HL-60 (cell line): ENCODE measurements around the gene SEC23A.

ENCODE experiments used
- DNase-seq, 2 experiments: peaks; one replicate each; pipeline ENCODE4 v3.0.0-alpha.2; 2010 to 2020; ENCODE audit warnings: low read depth in 1 of 2, low spot score in 1 of 2
- H3K27ac ChIP-seq: fragments of 250-450 bp; sonication (Bioruptor Pico); replicated peaks from 2 replicates; pipeline ENCODE4 v1.5.1; 2020; ENCODE audit warnings: mild to moderate bottlenecking, moderate library complexity
- H3K27me3 ChIP-seq: fragments of 250-450 bp; sonication (Bioruptor Pico); 2 replicates; pipeline ENCODE4 v1.5.1; 2021; ENCODE audit warnings: mild to moderate bottlenecking, moderate library complexity; ENCODE audit not compliant: insufficient read depth, poor library complexity, severe bottlenecking
- H3K4me3 ChIP-seq: replicated peaks from 2 replicates; pipeline ENCODE4 v1.5.1; 2011; ENCODE audit warnings: mild to moderate bottlenecking, control low read depth, low read length; ENCODE audit not compliant: insufficient read depth
- GABPA ChIP-seq: IDR thresholded peaks from 2 replicates; pipeline ENCODE4 v1.6.1; 2012; ENCODE audit warnings: low read depth
- POLR2AphosphoS5 ChIP-seq: IDR thresholded peaks from 2 replicates; pipeline ENCODE4 v1.6.1; 2012; ENCODE audit warnings: low read depth
- REST ChIP-seq: IDR thresholded peaks from 2 replicates; pipeline ENCODE4 v1.6.1; 2012; ENCODE audit warnings: low read depth; ENCODE audit not compliant: insufficient replicate concordance
- SPI1 ChIP-seq: IDR thresholded peaks from 2 replicates; pipeline ENCODE4 v1.6.1; 2012; ENCODE audit warnings: low read depth, mild to moderate bottlenecking, borderline replicate concordance
- TF ChIP-seq, protein P1 (sequence below): IDR thresholded peaks from one replicate; pipeline ENCODE4 v1.5.1; 2011; ENCODE audit warnings: low read length, control low read depth, inconsistent platforms; ENCODE audit not compliant: insufficient read depth

The SEC23A gene

GRCh38 chr14:38994731-38995130, 108.3 kb downstream of the SEC23A start:
- DNase-seq = no peak
- no peak for TF ChIP-seq POLR2AphosphoS5
- TF ChIP-seq, protein P1, sequence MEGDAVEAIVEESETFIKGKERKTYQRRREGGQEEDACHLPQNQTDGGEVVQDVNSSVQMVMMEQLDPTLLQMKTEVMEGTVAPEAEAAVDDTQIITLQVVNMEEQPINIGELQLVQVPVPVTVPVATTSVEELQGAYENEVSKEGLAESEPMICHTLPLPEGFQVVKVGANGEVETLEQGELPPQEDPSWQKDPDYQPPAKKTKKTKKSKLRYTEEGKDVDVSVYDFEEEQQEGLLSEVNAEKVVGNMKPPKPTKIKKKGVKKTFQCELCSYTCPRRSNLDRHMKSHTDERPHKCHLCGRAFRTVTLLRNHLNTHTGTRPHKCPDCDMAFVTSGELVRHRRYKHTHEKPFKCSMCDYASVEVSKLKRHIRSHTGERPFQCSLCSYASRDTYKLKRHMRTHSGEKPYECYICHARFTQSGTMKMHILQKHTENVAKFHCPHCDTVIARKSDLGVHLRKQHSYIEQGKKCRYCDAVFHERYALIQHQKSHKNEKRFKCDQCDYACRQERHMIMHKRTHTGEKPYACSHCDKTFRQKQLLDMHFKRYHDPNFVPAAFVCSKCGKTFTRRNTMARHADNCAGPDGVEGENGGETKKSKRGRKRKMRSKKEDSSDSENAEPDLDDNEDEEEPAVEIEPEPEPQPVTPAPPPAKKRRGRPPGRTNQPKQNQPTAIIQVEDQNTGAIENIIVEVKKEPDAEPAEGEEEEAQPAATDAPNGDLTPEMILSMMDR = no peak
- TF ChIP-seq REST = no peak
- TF ChIP-seq GABPA = no peak
- TF ChIP-seq SPI1 = no peak
- no peaks in the 10 kb centered on the region for H3K27me3 ChIP-seq
- H3K4me3 ChIP-seq = no peak overlapping the region
- H3K27ac ChIP-seq = no peak overlapping the region

- Histone ChIP-seq H3K4me3 (no peak overlapping the region), H3K27ac (no peak overlapping the region), H3K27me3 (no peaks in the 10 kb centered on the region)
- TF ChIP-seq, protein P1 = no peak
- no peak for TF ChIP-seq SPI1
- no peak for TF ChIP-seq GABPA
- no peak for TF ChIP-seq POLR2AphosphoS5
- DNase-seq = no peak
These were observed 109.1 kb downstream of the SEC23A start for GRCh38 chr14:38993981-38994380.

DNA sequence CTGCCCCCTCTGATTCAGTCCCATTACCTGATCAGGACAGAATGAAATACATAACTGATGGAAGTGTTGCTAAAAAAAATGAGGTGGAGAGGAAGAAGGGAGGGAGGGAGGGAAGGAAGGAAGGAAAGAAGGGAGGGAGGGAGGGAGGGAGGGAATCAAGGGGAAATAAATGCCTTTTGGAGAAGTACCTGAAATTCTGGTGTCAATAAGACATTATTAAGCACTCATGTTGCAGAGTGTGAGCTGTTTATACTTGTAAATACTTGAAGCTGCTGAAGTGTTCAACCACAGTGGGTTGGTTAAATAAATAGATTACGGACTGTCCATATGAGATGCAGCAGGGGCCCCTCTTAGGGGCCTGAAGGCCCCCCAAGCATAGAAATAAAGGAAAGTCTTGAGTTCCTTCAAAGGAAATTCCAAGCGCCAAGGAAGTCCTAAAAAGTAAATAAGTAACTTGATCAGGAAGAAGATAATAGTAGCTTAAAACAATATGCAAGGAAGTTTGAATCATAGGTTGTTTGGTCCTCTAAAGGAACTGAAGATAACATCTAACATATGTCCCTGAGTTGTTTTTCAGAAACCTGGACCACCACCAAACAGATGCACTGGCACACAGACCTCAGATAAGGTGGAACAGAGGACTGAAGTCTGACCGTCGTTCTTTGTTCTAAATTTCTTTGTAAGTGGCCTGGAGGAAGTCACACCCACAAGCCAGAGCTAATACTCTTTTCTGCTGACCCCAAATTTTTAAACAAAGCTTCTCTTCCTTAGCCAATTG, 110.8 kb downstream of the SEC23A start:
- TF ChIP-seq, protein P1 = no peak
- TF ChIP-seq GABPA (no peak), POLR2AphosphoS5 (no peak), SPI1 (no peak), REST (no peak)
- H3K27me3 ChIP-seq = no peaks in the 10 kb centered on the region
- no peak overlapping the region for H3K27ac ChIP-seq
- no peak overlapping the region for H3K4me3 ChIP-seq
- no peak for DNase-seq

- DNase-seq = no peak
- TF ChIP-seq, protein P1 = no peak
- TF ChIP-seq GABPA (no peak), REST (no peak), SPI1 (no peak), POLR2AphosphoS5 (no peak)
These were observed 111.7 kb downstream of the SEC23A start for GRCh38 chr14:38991299-38991698.

More at GRCh38 chr14:38991299-38991698, 111.7 kb downstream of the SEC23A start:
- H3K27ac ChIP-seq = no peak overlapping the region
- H3K4me3 ChIP-seq = no peak overlapping the region
- H3K27me3 ChIP-seq = no peaks in the 10 kb centered on the region
